Breast epithelium (tissue), 3 donors: ENCODE measurements around the gene SHROOM3.

ENCODE experiments used
- POLR2AphosphoS5 ChIP-seq, 3 donors: sonication (generic); formaldehyde crosslinking; IDR thresholded peaks; one replicate each; pipeline ENCODE4 v1.6.1; 2017; ENCODE audit warnings: antibody characterized with exemption in 3 of 3
- TF ChIP-seq, protein P1 (sequence below), 3 donors: fragments of 450-650 bp; IDR thresholded peaks; one replicate each; pipeline ENCODE4 v1.5.1; 2016 to 2017; ENCODE audit warnings: antibody characterized with exemption in 3 of 3, mild to moderate bottlenecking in 3 of 3, moderate library complexity in 3 of 3

DNA sequence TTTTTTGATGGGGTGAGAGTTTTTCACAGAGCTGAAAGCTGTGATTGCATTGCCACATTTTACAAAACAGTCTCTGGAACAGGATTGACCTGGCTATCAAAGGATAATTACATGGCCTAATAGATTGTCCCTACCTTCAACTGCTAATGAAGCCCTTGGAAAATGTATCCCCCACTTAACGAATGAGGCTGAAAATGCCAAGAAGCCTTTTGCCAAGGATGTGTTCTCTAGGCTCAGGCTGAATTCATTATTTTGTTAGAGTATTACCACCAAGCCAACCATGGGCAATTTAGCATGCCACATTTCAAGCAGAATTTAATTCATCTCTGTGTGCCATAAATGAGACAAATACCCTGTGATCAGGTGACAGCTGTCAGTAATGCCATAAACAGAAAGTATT is 35.5 kb downstream of the SHROOM3 start:
- no peak for TF ChIP-seq POLR2AphosphoS5 (IDR thresholded peaks at IDR 0.05)
- TF ChIP-seq, protein P1, sequence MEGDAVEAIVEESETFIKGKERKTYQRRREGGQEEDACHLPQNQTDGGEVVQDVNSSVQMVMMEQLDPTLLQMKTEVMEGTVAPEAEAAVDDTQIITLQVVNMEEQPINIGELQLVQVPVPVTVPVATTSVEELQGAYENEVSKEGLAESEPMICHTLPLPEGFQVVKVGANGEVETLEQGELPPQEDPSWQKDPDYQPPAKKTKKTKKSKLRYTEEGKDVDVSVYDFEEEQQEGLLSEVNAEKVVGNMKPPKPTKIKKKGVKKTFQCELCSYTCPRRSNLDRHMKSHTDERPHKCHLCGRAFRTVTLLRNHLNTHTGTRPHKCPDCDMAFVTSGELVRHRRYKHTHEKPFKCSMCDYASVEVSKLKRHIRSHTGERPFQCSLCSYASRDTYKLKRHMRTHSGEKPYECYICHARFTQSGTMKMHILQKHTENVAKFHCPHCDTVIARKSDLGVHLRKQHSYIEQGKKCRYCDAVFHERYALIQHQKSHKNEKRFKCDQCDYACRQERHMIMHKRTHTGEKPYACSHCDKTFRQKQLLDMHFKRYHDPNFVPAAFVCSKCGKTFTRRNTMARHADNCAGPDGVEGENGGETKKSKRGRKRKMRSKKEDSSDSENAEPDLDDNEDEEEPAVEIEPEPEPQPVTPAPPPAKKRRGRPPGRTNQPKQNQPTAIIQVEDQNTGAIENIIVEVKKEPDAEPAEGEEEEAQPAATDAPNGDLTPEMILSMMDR (IDR thresholded peaks at IDR 0.05): no peak
